ENCODE results near the gene CIBAR2. TPM values are rescaled to one million over a fixed set of nuclear protein-coding genes. Genes with fewer than 3 reads are reported as not detected.

Gene CIBAR2
- total RNA-seq, 1 donor from 2014 or later, result not detected

Other genes starting within 250 kb of the CIBAR2 start
- gene ZDHHC7, start 100.9 kb downstream of the CIBAR2 start, total RNA-seq, result 14.5 TPM
- 5.0 TPM for gene KIAA0513, start 84.7 kb downstream of the CIBAR2 start, total RNA-seq

Measured in left lobe of liver (tissue), 1 donor.